PC-3 (cell line): ENCODE data around the gene TMEM30B.

Experiments
- EZH2 ChIP-seq: fragments of 300-600 bp; sonication (generic); IDR thresholded peaks from one replicate; pipeline ENCODE4 v1.6.1; 2017; ENCODE audit warnings: antibody characterized with exemption, mild to moderate bottlenecking, low read length; ENCODE audit not compliant: unreplicated experiment
- EZH2phosphoT487 ChIP-seq: fragments of 300-600 bp; sonication (generic); IDR thresholded peaks from 2 replicates; pipeline ENCODE4 v1.6.1; 2018; ENCODE audit warnings: mild to moderate bottlenecking, antibody characterized with exemption, low read length, borderline replicate concordance
- TF ChIP-seq, protein P1 (sequence below): fragments of 300-600 bp; sonication (generic); conservative IDR thresholded peaks from 2 replicates; pipeline ENCODE4 v1.5.1; 2017; ENCODE audit warnings: antibody characterized with exemption, low read depth, mild to moderate bottlenecking, low read length

- TF ChIP-seq EZH2phosphoT487 (no peak), EZH2 (no peak)
- TF ChIP-seq, protein P1, sequence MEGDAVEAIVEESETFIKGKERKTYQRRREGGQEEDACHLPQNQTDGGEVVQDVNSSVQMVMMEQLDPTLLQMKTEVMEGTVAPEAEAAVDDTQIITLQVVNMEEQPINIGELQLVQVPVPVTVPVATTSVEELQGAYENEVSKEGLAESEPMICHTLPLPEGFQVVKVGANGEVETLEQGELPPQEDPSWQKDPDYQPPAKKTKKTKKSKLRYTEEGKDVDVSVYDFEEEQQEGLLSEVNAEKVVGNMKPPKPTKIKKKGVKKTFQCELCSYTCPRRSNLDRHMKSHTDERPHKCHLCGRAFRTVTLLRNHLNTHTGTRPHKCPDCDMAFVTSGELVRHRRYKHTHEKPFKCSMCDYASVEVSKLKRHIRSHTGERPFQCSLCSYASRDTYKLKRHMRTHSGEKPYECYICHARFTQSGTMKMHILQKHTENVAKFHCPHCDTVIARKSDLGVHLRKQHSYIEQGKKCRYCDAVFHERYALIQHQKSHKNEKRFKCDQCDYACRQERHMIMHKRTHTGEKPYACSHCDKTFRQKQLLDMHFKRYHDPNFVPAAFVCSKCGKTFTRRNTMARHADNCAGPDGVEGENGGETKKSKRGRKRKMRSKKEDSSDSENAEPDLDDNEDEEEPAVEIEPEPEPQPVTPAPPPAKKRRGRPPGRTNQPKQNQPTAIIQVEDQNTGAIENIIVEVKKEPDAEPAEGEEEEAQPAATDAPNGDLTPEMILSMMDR, result peak; percentile 96
These were observed 15.8 kb upstream of the TMEM30B start for GRCh38 chr14:61296719-61297502.
